Fibroblast of the aortic adventitia (primary cell): Measurements from ENCODE around the gene AQP5. TPM values are rescaled to one million over a fixed set of nuclear protein-coding genes. Genes with fewer than 3 reads are reported as not detected.

Source experiments
- DNase-seq: peaks from one replicate; pipeline ENCODE4 v3.0.0-alpha.2; 2010; ENCODE audit warnings: low read depth
- H3K4me3 ChIP-seq: 2 replicates; pipeline ENCODE4 v1.5.1; 2011; ENCODE audit warnings: low read depth, mild to moderate bottlenecking, control low read depth, low read length, moderate library complexity
- total RNA-seq: library from RNA; depleted of rRNA; stranded (reverse); fragments of >200 nt; gene quantifications from 2 replicates; pipeline ENCODE4 v1.2.3, GENCODE V29; 2012; ENCODE audit warnings: low replicate concordance
- TF ChIP-seq, protein P1 (sequence below): IDR thresholded peaks from 2 replicates; pipeline ENCODE4 v1.5.1; 2011; ENCODE audit warnings: mild to moderate bottlenecking, low read length, control low read depth, inconsistent platforms; ENCODE audit not compliant: insufficient read depth

Gene AQP5
- total RNA-seq, 1 donor = 0.72 TPM

DNA sequence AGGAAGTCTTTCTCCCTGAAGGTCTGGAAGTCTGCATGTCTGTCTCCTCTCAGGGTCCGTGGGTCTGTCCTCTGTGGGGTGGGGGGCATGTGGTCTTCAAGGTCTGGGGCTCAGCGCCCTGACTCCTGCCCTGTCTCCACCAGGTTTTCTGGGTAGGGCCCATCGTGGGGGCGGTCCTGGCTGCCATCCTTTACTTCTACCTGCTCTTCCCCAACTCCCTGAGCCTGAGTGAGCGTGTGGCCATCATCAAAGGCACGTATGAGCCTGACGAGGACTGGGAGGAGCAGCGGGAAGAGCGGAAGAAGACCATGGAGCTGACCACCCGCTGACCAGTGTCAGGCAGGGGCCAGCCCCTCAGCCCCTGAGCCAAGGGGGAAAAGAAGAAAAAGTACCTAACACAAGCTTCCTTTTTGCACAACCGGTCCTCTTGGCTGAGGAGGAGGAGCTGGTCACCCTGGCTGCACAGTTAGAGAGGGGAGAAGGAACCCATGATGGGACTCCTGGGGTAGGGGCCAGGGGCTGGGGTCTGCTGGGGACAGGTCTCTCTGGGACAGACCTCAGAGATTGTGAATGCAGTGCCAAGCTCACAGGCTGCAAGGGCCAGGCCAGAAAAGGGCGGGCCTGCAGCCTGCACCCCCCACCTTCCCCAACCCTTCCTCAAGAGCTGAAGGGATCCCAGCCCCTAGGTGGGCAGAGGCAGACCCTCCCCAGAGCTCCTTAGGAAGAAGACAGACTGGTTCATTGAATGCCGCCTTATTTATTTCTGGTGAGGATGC lies 3.4 kb downstream of the AQP5 start:
- TF ChIP-seq, protein P1, sequence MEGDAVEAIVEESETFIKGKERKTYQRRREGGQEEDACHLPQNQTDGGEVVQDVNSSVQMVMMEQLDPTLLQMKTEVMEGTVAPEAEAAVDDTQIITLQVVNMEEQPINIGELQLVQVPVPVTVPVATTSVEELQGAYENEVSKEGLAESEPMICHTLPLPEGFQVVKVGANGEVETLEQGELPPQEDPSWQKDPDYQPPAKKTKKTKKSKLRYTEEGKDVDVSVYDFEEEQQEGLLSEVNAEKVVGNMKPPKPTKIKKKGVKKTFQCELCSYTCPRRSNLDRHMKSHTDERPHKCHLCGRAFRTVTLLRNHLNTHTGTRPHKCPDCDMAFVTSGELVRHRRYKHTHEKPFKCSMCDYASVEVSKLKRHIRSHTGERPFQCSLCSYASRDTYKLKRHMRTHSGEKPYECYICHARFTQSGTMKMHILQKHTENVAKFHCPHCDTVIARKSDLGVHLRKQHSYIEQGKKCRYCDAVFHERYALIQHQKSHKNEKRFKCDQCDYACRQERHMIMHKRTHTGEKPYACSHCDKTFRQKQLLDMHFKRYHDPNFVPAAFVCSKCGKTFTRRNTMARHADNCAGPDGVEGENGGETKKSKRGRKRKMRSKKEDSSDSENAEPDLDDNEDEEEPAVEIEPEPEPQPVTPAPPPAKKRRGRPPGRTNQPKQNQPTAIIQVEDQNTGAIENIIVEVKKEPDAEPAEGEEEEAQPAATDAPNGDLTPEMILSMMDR = no peak
- DNase-seq = no peak
- no peak overlapping the region for H3K4me3 ChIP-seq

DNA sequence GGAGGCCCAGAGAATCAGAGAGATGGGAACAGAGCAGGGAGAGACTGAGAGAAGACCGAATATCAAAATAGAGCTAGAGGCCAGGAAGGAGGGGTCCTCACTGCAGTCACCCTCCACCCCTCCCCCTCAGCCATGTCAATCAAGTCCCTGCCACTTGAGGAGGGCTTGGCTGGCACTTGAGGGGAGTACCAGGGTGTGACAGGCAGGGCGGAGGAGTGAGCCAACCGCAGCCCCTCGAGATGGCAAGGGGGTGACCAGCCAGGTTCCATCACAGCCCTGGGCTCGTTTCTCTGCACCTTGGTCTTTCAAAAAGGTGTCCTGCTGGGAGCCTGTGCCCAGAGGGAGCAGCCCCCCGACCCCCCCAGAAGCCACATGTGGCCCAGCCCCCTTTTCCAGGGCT lies 4.2 kb downstream of the AQP5 start:
- DNase-seq = no peak
- H3K4me3 ChIP-seq = no peak overlapping the region
- TF ChIP-seq, protein P1 = no peak

DNA sequence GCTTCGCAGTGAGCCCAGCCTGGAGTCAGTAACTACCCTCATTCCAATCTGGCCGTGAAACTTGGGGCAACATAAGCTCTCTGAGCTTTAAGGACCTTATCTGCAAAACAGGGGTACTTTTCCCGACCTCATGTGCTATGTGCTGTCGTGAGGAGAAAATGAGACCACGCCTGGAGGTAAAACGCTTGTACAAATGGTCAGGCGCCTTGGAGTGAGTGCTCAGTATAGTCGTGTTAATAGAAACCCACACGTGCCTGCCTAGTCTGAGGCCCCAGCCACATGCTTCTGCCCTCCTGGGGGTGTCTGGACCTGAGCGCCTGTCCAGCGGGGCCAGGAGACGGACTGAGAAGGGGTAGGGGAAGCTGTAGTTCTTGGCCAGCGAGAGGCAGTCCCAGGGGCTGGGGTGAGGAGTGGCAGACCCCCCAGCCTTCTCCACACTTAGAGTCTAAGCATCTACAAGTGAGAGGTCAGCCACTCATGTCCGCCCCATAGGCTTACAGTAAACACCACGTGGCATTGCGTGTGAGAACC lies 4.9 kb downstream of the AQP5 start:
- TF ChIP-seq, protein P1 = no peak
- DNase-seq = no peak
- H3K4me3 ChIP-seq = no peak overlapping the region

DNA sequence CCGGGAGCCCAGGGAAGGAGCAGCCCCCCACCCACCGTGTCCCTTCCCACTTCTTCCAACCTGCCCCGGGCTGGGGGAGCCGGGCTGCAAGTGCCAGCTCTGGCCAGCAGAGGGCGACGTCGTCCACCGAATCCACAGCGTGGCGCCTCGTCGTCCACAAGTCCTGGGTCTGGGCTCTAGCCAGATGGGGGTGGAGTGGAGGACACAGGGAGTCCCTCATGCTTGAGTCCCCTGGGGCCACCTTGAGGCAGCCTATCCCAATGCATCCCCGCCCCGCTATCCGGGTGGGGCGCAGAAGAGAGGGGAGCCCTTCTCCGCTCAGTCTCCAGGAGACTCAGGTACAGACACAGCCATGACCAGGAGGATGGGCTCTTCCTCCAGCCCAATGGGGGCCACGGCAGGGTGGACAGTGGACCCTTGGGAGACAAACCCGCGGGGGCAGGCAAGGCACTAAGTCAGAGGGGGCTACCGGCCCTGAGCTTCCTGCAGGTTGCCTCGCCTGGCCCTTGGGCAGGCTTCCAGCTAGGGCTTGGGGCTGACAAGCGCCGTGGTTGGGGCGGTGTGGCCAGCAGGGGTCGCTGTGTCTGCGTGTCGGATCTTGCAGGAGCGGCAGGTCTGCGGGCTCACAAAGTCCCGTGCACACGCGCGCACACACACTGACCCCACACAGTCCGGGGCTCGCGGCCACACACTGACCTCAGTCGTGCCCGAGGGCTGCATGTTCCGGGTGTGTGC lies 5.5 kb downstream of the AQP5 start:
- DNase-seq = peak; percentile 85
- H3K4me3 ChIP-seq = peak overlapping the region; percentile 59
- TF ChIP-seq, protein P1 = peak; percentile 91

DNA sequence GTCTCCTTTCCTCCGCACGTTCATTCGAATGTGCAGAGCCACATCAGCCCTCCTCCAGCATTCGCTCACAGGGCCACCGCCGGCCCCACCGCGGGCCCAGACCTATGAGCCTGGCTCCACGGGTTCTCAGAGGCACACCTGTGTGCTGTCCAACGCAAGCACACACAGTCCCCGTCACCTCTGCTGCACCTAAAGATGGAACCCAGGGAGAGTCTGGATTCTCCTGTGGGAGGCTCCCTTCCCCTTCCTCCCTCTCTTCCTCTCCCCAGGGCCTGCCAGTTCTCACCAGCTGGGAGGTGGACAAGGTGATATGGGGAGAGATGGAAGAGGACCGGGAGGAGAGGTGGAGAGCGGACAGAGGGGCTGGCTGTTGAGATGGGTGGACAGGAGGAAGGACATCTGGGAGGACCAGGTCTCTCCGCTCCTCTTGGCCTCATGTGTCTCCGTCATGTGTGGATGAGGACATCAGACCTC lies 6.1 kb downstream of the AQP5 start:
- TF ChIP-seq, protein P1 = no peak
- H3K4me3 ChIP-seq = peak overlapping the region; percentile 59
- no peak for DNase-seq

DNA sequence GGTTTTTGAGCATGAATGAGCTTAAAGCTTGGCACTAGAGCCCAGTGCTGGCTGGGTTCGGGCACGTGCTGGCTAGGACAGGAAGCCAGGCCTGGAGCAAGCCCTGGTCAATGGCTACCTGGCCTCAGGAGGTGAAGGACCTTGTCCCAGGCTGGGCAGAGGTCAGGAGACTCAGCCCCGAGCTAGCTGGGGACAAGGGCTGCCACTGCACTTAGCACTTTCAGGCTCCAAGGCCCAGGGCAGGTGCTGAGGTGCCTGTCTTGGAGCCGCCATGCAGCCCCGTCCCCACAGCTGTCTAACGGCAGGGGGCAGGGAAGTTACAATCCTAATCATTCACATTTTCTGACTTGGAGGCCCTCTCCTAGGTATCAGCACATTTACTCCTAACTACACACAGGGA lies 6.8 kb downstream of the AQP5 start:
- no peak overlapping the region for H3K4me3 ChIP-seq
- TF ChIP-seq, protein P1 = no peak
- no peak for DNase-seq
